ENCODE data around the gene SPOCD1.

SPOCD1 gene

GRCh38 chr1:31793586-31794285 is 22.1 kb downstream of the SPOCD1 start:
- peaks cover 16% of the 10 kb centered on the region for H3K4me1 Mint-ChIP-seq
- H3K4me3 Mint-ChIP-seq = no peak overlapping the region
- TF ChIP-seq CTCF (IDR thresholded peaks at IDR 0.05; ENCODE audit: unreplicated experiment in 3 of 3) = no peak
- no peaks in the 10 kb centered on the region for H3K9me3 Mint-ChIP-seq
- no peak overlapping the region for H3K27ac Mint-ChIP-seq
- H3K36me3 Mint-ChIP-seq (ENCODE audit: low read depth) = no peaks in the 10 kb centered on the region
- peaks cover 27% of the 10 kb centered on the region for H3K27me3 Mint-ChIP-seq (ENCODE audit: low read depth)

DNA sequence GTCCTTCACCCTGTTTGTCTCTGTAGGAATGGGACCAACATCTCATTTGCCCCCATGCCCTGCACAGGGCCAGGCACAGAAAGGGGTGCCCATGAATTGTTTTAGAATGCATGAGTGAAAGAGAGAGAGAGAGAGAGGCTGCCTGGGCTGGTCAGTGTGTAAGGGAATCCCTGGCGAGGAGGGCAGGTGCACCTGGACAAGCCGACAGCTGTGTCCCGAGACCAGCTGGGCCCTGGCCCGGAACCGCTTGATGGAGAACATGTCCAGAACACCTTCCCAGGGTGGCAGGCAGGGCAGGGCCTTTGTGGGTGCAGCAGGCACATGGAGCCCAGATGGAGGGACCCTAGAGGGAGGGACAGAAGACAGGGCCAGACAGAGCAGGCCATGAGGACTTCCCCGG is 22.7 kb downstream of the SPOCD1 start:
- peaks cover 27% of the 10 kb centered on the region for H3K27me3 Mint-ChIP-seq (ENCODE audit: low read depth)
- no peak for TF ChIP-seq CTCF (IDR thresholded peaks at IDR 0.05; ENCODE audit: unreplicated experiment in 3 of 3)
- no peak overlapping the region for H3K27ac Mint-ChIP-seq
- H3K4me3 Mint-ChIP-seq = no peak overlapping the region
- no peaks in the 10 kb centered on the region for H3K36me3 Mint-ChIP-seq (ENCODE audit: low read depth)
- peaks cover 13% of the 10 kb centered on the region for H3K4me1 Mint-ChIP-seq
- no peaks in the 10 kb centered on the region for H3K9me3 Mint-ChIP-seq

DNA sequence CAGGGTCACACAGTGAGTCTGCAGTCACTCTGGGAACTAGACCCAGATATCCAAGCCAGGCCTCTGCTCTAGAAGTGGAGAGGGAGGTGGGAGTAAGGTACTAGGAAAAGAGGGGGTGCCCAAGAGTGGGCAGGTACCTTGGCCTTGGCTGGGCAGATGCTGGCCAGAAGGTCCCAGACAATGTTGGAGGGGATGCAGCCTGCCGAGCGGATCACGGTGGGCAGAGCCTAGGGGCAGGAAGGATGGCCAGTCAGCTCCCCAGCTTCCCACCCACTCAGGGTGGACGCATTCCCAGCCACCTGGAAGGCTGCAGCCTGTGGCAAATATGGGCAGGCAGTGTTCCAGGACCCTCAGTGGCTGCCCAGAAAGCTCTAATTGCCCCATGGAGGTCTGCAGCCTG is 23.3 kb downstream of the SPOCD1 start:
- Mint-ChIP-seq H3K9me3 (no peaks in the 10 kb centered on the region), H3K27ac (no peak overlapping the region), H3K36me3 (ENCODE audit: low read depth) (no peaks in the 10 kb centered on the region), H3K4me3 (no peak overlapping the region), H3K4me1 (peaks cover 17% of the 10 kb centered on the region), H3K27me3 (ENCODE audit: low read depth) (peaks cover 31% of the 10 kb centered on the region)
- no peak for TF ChIP-seq CTCF (IDR thresholded peaks at IDR 0.05; ENCODE audit: unreplicated experiment in 3 of 3)

GRCh38 chr1:31792116-31792515 is 23.7 kb downstream of the SPOCD1 start:
- no peaks in the 10 kb centered on the region for H3K9me3 Mint-ChIP-seq
- TF ChIP-seq CTCF (IDR thresholded peaks at IDR 0.05; ENCODE audit: unreplicated experiment in 3 of 3) = no peak
- peaks cover 17% of the 10 kb centered on the region for H3K4me1 Mint-ChIP-seq
- no peak overlapping the region for H3K4me3 Mint-ChIP-seq
- H3K27ac Mint-ChIP-seq = no peak overlapping the region
- H3K27me3 Mint-ChIP-seq (ENCODE audit: low read depth) = peaks cover 27% of the 10 kb centered on the region
- H3K36me3 Mint-ChIP-seq (ENCODE audit: low read depth) = no peaks in the 10 kb centered on the region

DNA sequence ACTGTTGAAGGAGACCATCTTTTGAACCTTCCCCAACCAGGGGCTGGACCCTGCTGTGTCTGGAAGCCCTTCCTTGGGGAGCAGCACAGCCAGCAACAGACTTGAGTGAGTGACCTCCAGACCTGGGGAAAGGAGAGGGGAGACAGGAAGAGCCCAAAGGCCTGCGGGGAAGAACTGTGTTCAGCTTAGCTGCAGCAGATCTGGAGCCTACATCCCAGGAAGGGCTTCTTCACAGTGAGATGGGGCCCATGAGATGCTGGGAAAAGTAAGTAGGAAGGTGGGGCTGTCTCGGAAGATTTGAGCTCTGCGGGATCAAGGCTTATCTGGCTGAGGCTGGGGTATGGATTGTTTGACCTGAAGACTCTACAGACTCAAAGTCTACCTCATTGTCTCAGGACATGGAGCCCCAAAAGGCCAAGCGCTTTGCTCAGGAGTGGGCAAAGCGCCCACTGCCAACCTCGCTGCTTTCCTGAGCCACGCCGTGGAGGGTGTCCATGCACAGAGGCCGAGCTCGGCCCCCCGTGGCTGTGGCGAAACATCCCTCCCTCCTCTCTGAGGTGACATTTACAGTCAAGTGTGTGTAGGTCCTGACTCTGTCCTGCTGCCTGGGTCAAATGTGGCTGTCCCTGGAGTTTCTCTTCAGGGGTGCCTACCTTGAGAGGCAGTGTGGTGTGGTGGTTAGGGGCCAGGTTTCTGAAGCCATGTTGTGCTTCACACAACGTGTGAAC is 24.5 kb downstream of the SPOCD1 start:
- H3K4me1 Mint-ChIP-seq = peaks cover 22% of the 10 kb centered on the region
- no peaks in the 10 kb centered on the region for H3K9me3 Mint-ChIP-seq
- H3K4me3 Mint-ChIP-seq = no peak overlapping the region
- H3K27ac Mint-ChIP-seq = peak overlapping the region in 1 of 3 experiments; percentile 47
- TF ChIP-seq CTCF (IDR thresholded peaks at IDR 0.05; ENCODE audit: unreplicated experiment in 3 of 3) = no peak
- no peaks in the 10 kb centered on the region for H3K36me3 Mint-ChIP-seq (ENCODE audit: low read depth)
- peaks cover 33% of the 10 kb centered on the region for H3K27me3 Mint-ChIP-seq (ENCODE audit: low read depth)
